K562 (cell line): ENCODE results near the gene PLXNA2. TPM values are rescaled to one million over a fixed set of nuclear protein-coding genes. Genes with fewer than 3 reads are reported as not detected.
A peak's percentile ranks its signal among the peaks of the same experiment; 100 is the strongest.

Experiments
- ATF7 ChIP-seq: fragments of 450-650 bp; IDR thresholded peaks from 2 replicates; pipeline ENCODE4 v1.7.1; 2014; ENCODE audit warnings: mild to moderate bottlenecking, moderate library complexity
- CCAR2 ChIP-seq: fragments of 200-400 bp; formaldehyde crosslinking; IDR thresholded peaks from 2 replicates; pipeline ENCODE4 v1.6.1; 2017; ENCODE audit warnings: mild to moderate bottlenecking, low read depth, low read length
- GATA2 ChIP-seq: sonication (generic); formaldehyde crosslinking; IDR thresholded peaks from 2 replicates; pipeline ENCODE4 v1.4.0; 2020; ENCODE audit warnings: mild to moderate bottlenecking, missing genetic modification reagents
- HOXB6 ChIP-seq: fragments of 250-450 bp; sonication (Bioruptor Pico); IDR thresholded peaks from 2 replicates; pipeline ENCODE4 v1.5.1; 2022; ENCODE audit warnings: mild to moderate bottlenecking, borderline replicate concordance
- ILF3 ChIP-seq: fragments of 450-650 bp; IDR thresholded peaks from 2 replicates; pipeline ENCODE4 v1.6.1; 2018; ENCODE audit warnings: antibody characterized with exemption, mild to moderate bottlenecking, moderate library complexity, borderline replicate concordance
- IRF1 ChIP-seq: sonication (generic); formaldehyde crosslinking; IDR thresholded peaks from 2 replicates; pipeline ENCODE4 v1.8.0; 2022; ENCODE audit warnings: missing genetic modification reagents, mild to moderate bottlenecking, borderline replicate concordance
- POLR2H ChIP-seq: IDR thresholded peaks from 2 replicates; pipeline ENCODE4 v1.6.1; 2016; ENCODE audit warnings: missing genetic modification characterization, low read depth, mild to moderate bottlenecking, control low read depth, missing compliant biosample characterization, moderate library complexity
- RERE ChIP-seq: sonication (generic); formaldehyde crosslinking; IDR thresholded peaks from 2 replicates; pipeline ENCODE4 v1.8.0; 2023; ENCODE audit warnings: missing genetic modification reagents, mild to moderate bottlenecking, borderline replicate concordance
- SP1 ChIP-seq: sonication (generic); formaldehyde crosslinking; IDR thresholded peaks from 2 replicates; pipeline ENCODE4 v1.8.1; 2022; ENCODE audit warnings: mild to moderate bottlenecking, missing genetic modification reagents
- SPI1 ChIP-seq: IDR thresholded peaks from 2 replicates; pipeline ENCODE4 v1.6.1; 2011; ENCODE audit warnings: low read depth, low read length, control low read depth, borderline replicate concordance
- YY1 ChIP-seq, 3 experiments: IDR thresholded peaks; 2 replicates each; pipeline ENCODE4 v1.6.1; 2011; ENCODE audit warnings: low read length in 2 of 3, mild to moderate bottlenecking in 2 of 3, moderate library complexity in 2 of 3, borderline replicate concordance in 1 of 3, control low read depth in 1 of 3, low read depth in 1 of 3; ENCODE audit not compliant: insufficient read depth in 3 of 3, insufficient replicate concordance in 2 of 3, control insufficient read depth in 1 of 3, insufficient read length in 1 of 3; ENCODE audit errors: extremely low read depth in 1 of 3
- ZFX ChIP-seq: sonication (generic); formaldehyde crosslinking; IDR thresholded peaks from 2 replicates; pipeline ENCODE4 v1.8.0; 2022; ENCODE audit warnings: mild to moderate bottlenecking, missing genetic modification reagents, moderate library complexity
- ZNF41 ChIP-seq: fragments of 250-450 bp; sonication (Bioruptor Pico); conservative IDR thresholded peaks from 2 replicates; pipeline ENCODE4 v1.4.0; 2020; ENCODE audit warnings: mild to moderate bottlenecking
- polyA plus RNA-seq, 8 experiments: library from polyadenylated mRNA; depleted of rRNA in 4 of 8; stranded (reverse) in 5 of 8; unstranded in 3 of 8; fragments of >200 nt; fragmentation: Nextera tagmentation in 2 of 8; fragmentation: Illumina TruSeq in 1 of 8; extraction: Ambion mirVana in 2 of 8; extraction: Trizol in 1 of 8; gene quantifications; 2 replicates each; pipeline versions ENCODE4 v1.2.1 to v1.2.3, GENCODE V29; 2011 to 2014; ENCODE audit warnings: inconsistent platforms in 1 of 8, missing spikeins in 1 of 8
- total RNA-seq, 7 experiments: library from RNA; depleted of rRNA in 6 of 7; stranded (reverse); fragments of >200 nt in 6 of 7; fragmentation: Illumina TruSeq in 2 of 7; extraction: Trizol in 2 of 7; gene quantifications; 2 replicates each; pipeline versions ENCODE4 v1.2.1 to v1.2.3, GENCODE V29; 2011 to 2021; ENCODE audit warnings: low replicate concordance in 1 of 7
- TF ChIP-seq, protein P1 (sequence below): fragments of 250-450 bp; sonication (Bioruptor Pico); IDR thresholded peaks from 2 replicates; pipeline ENCODE4 v1.5.0; 2022; ENCODE audit warnings: mild to moderate bottlenecking
- TF ChIP-seq, protein P2 (sequence below): fragments of 200-400 bp; formaldehyde crosslinking; IDR thresholded peaks from 2 replicates; pipeline ENCODE4 v1.6.1; 2017; ENCODE audit warnings: mild to moderate bottlenecking, low read depth, low read length, moderate library complexity

Gene PLXNA2
- total and polyA plus RNA-seq, 9 of the 15 experiments (the other 6 are each of a cell fraction or from before 2014, with no cell fraction given) = 0.01 to 1.3 (median 0.32) TPM

DNA sequence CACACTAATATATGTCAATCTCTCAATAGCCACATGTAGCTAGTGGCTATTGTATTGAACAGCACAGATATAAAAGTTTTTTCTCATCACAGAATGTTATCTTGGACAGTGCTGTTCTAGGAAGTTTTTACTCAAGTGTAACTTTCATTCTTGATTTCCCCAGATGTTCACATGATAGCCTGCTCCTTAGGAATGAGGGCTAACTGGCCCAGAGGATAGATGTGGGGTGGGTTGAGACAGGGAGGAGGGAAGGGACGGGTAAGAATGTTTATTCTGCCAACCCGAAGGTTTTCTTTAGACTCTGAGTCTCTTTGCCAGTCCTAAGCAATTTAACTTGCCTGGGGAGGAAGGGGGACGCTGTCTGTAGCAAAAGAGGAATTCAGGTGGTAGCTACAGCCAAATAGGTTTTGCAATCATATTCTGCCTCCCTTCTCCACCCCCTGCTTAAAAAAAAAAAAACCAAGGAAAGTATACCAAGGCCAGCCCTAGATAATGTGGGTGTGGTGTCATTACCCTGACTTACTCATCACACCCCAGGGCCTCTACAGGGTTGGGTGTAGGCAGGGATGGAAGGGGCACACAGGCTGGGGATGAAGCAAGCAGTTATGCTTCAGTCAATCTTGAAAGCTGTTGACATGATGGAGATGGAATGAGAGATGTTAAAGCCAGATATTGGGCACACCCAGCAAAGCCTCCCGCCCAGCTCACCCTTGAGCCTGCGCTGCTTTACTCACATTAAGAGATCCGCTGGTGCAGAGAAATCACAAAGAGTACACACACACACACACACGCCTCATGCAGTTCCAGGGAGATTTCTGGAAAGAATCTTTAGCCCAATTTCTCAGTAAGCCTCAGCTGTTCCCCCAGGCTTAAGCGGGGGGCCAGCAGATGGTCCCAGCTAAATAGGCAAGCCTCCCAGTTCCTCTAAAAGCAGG lies 59.9 kb downstream of the PLXNA2 start (continued):
- TF ChIP-seq ZFX = no peak
- peak; percentile 61 for TF ChIP-seq SPI1
- TF ChIP-seq YY1 (IDR thresholded peaks at IDR 0.05; ENCODE audit: borderline replicate concordance in 1 of 3, control insufficient read depth in 1 of 3, extremely low read depth in 1 of 3, insufficient read depth in 3 of 3, insufficient read length in 1 of 3, insufficient replicate concordance in 2 of 3, low read depth in 1 of 3, low read length in 2 of 3) = no peak
- peak; percentile 85 for TF ChIP-seq ATF7
- no peak for TF ChIP-seq POLR2H (tag)
- no peak for TF ChIP-seq IRF1 (CRISPR knock-in tag)
- no peak for TF ChIP-seq ILF3
- TF ChIP-seq GATA2 = peak; percentile 68; the same call in 1 of the 2 replicates
- no peak for TF ChIP-seq RERE (CRISPR knock-in tag)
- TF ChIP-seq HOXB6 = no peak
- TF ChIP-seq CCAR2 = no peak
- TF ChIP-seq, protein P1, sequence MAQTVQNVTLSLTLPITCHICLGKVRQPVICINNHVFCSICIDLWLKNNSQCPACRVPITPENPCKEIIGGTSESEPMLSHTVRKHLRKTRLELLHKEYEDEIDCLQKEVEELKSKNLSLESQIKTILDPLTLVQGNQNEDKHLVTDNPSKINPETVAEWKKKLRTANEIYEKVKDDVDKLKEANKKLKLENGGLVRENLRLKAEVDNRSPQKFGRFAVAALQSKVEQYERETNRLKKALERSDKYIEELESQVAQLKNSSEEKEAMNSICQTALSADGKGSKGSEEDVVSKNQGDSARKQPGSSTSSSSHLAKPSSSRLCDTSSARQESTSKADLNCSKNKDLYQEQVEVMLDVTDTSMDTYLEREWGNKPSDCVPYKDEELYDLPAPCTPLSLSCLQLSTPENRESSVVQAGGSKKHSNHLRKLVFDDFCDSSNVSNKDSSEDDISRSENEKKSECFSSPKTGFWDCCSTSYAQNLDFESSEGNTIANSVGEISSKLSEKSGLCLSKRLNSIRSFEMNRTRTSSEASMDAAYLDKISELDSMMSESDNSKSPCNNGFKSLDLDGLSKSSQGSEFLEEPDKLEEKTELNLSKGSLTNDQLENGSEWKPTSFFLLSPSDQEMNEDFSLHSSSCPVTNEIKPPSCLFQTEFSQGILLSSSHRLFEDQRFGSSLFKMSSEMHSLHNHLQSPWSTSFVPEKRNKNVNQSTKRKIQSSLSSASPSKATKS = no peak
- TF ChIP-seq, protein P2, sequence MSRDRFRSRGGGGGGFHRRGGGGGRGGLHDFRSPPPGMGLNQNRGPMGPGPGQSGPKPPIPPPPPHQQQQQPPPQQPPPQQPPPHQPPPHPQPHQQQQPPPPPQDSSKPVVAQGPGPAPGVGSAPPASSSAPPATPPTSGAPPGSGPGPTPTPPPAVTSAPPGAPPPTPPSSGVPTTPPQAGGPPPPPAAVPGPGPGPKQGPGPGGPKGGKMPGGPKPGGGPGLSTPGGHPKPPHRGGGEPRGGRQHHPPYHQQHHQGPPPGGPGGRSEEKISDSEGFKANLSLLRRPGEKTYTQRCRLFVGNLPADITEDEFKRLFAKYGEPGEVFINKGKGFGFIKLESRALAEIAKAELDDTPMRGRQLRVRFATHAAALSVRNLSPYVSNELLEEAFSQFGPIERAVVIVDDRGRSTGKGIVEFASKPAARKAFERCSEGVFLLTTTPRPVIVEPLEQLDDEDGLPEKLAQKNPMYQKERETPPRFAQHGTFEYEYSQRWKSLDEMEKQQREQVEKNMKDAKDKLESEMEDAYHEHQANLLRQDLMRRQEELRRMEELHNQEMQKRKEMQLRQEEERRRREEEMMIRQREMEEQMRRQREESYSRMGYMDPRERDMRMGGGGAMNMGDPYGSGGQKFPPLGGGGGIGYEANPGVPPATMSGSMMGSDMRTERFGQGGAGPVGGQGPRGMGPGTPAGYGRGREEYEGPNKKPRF = no peak
- no peak for TF ChIP-seq ZNF41 (CRISPR knock-in tag)
- no peak for TF ChIP-seq SP1 (CRISPR knock-in tag)
